ENCODE data around the gene ZFYVE28.
"Not testable (repeated sequence)": the region's sequence is repeated elsewhere in the genome, so short reads cannot be mapped to it uniquely, and the experiment has no call there.

Gene ZFYVE28

GRCh38 chr4:2388429-2389182, 29.8 kb downstream of the ZFYVE28 start:
- no peak for TF ChIP-seq CTCF (IDR thresholded peaks at IDR 0.05)
- DNase-seq (ENCODE audit: low spot score): no peak
- Histone ChIP-seq H3K27ac (no peak overlapping the region), H3K4me3 (no peak overlapping the region)

- no peak overlapping the region for H3K27ac ChIP-seq
- no peak for DNase-seq (ENCODE audit: low spot score)
- no peak overlapping the region for H3K4me3 ChIP-seq
- TF ChIP-seq CTCF (IDR thresholded peaks at IDR 0.05): no peak
These were observed 30.6 kb downstream of the ZFYVE28 start for GRCh38 chr4:2387829-2388228.

GRCh38 chr4:2387218-2387617, 31.2 kb downstream of the ZFYVE28 start:
- TF ChIP-seq CTCF (IDR thresholded peaks at IDR 0.05): no peak
- no peak for DNase-seq (ENCODE audit: low spot score)
- H3K4me3 ChIP-seq: no peak overlapping the region
- no peak overlapping the region for H3K27ac ChIP-seq

DNA sequence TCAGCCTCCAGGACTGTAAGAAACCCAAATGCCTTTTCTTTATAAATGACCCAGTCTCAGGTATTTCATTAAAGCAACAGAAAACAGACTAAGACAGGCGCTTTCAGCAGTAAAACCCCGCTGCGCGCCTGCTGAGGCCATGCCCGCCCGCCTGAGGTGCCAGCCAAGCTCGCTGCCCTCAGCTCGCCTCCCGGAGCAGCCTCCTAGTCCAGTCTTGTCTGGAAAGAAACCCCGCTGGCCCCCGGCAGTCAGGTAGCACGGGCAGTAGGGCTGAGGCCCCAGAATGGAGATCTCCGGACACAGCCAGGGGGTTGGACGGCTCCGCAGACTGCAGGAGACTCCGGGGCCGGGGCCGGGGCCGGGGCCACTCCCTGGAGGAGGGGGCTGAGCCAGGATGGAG, 31.7 kb downstream of the ZFYVE28 start:
- TF ChIP-seq CTCF (IDR thresholded peaks at IDR 0.05): no peak
- no peak for DNase-seq (ENCODE audit: low spot score)
- H3K27ac ChIP-seq: no peak overlapping the region
- no peak overlapping the region for H3K4me3 ChIP-seq

- no peak overlapping the region for H3K4me3 ChIP-seq
- TF ChIP-seq CTCF (IDR thresholded peaks at IDR 0.05): no peak
These were observed 32.9 kb downstream of the ZFYVE28 start for GRCh38 chr4:2385516-2385915.

DNA sequence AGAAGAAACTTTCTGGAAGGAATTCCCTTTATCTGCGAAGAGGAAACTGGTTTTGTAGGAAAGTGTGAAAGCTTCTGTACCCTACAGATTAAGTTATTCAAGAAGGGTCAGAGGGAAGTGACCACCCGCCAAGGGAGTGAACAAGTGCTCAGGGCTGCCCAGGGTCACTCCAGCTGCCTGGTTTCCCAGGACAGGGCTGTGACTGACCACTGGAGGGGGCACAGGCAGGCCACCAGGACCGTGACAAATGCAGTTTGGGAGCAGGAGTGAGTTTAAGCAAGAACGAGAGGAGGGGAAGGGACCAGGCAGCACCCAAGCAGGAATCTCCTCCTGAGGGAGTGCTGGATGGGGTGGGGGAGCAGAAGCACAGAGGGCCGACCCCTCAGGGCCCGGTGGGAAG, 34.2 kb downstream of the ZFYVE28 start:
- no peak for TF ChIP-seq CTCF (IDR thresholded peaks at IDR 0.05)
- H3K27ac ChIP-seq: no peak overlapping the region
- H3K4me3 ChIP-seq: no peak overlapping the region
- no peak for DNase-seq (ENCODE audit: low spot score)

More at GRCh38 chr4:2385516-2385915, 32.9 kb downstream of the ZFYVE28 start:
- H3K27ac ChIP-seq: no peak overlapping the region
- DNase-seq (ENCODE audit: low spot score): no peak

DNA sequence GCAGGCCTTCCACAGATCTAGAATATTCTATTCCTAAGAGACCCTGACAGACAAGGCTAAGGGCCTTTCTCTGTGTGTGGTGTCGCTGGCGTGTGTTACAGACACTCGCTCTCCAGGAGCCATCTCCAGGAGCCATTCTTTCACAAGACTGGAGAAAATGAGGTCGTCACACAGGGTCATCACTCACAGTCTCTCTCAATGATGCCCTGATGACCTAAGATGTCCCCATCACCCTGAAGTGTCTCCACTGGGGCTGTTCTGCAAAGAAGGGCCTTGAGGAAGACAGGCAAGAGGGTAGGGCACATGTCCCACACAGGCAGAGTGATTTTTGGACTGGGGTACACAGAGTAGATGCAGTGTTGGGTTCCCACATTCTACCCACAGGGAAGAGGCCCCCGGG, 34.7 kb downstream of the ZFYVE28 start:
- H3K27ac ChIP-seq: no peak overlapping the region
- no peak overlapping the region for H3K4me3 ChIP-seq
- TF ChIP-seq CTCF (IDR thresholded peaks at IDR 0.05): no peak
- no peak for DNase-seq (ENCODE audit: low spot score)

DNA sequence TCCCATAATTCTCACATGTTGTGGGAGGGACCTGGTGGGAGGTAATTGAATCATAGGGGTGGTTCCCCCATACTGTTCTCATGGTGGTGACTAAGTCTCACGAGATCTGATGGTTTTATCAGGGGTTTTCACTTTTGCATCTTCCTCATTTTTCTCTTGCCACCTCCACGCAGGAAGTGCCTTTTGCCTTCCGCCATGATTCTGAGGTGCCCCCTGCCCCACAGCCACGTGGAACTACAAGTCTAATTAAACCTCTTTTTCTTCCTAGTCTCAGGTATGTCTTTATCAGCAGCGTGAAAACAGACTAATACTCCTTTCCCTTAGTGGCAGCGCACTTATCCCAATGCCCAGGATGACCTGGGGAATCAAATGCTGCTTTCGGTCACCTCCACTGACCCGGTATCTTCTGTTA, 35.2 kb downstream of the ZFYVE28 start:
- H3K4me3 ChIP-seq; H3K27ac ChIP-seq; DNase-seq (ENCODE audit: low spot score): not testable (repeated sequence)

DNA sequence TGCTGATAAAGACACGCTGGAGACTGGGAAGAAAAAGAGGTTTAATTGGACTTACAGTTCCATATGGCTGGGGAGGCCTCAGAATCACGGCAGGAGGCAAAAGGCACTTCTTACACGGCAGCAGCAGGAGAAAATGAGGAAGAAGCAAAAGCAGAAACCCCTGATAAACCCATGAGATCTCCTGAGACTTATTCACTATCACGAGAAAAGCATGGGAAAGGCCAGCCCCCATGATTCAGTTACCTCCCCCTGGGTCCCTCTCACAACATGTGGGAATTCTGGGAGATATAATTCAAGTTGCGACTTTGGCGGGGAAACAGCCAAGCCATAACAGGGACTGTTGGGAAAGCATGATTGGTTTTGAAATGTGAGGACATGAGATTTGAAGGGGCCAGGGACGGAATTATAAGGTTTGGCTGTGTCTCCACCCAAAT, 35.7 kb downstream of the ZFYVE28 start:
- DNase-seq (ENCODE audit: low spot score); H3K4me3 ChIP-seq; H3K27ac ChIP-seq: not testable (repeated sequence)

DNA sequence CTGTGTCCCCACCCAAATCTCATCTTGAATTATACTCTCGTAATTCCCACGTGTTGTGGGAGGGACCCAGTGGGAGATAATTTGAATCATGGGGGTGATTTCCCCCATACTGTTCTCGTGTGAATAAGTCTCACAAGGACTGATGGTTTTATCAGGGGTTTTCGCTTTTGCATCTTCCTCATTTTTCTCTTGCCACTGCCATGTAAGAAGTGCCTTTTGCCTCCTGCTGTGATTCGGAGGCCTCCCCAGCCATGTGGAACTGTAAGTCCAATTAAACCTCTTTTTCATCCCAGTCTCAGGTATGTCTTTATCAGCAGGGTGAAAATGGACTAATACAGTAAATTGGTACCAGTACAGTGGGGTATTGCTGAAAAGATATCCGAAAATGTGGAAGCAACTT, 37.9 kb downstream of the ZFYVE28 start:
- not testable (repeated sequence) for H3K27ac ChIP-seq; H3K4me3 ChIP-seq; DNase-seq (ENCODE audit: low spot score)

Data from coronary artery (tissue), 2 donors.